ENCODE data around the gene OLFM4.

Gene OLFM4

GRCh38 chr13:53045189-53045588, 16.6 kb downstream of the OLFM4 start:
- Histone ChIP-seq H3K36me3 (ENCODE audit: control insufficient read depth, insufficient read depth, low read length) (no peaks in the 10 kb centered on the region), H3K27me3 (replicated peaks; ENCODE audit: control insufficient read depth, insufficient read depth, low read length) (no peaks in the 10 kb centered on the region), H3K4me3 (replicated peaks; ENCODE audit: low read depth, low read length) (no peak overlapping the region)
- no peak for TF ChIP-seq CTCF (IDR thresholded peaks at IDR 0.05; ENCODE audit: insufficient read depth, low read length, poor library complexity, severe bottlenecking)
- DNase-seq (ENCODE audit: extremely low read depth, insufficient read length) = no peak

- Histone ChIP-seq H3K36me3 (ENCODE audit: control insufficient read depth, insufficient read depth, low read length) (no peaks in the 10 kb centered on the region), H3K27me3 (replicated peaks; ENCODE audit: control insufficient read depth, insufficient read depth, low read length) (no peaks in the 10 kb centered on the region), H3K4me3 (replicated peaks; ENCODE audit: low read depth, low read length) (no peak overlapping the region)
- no peak for TF ChIP-seq CTCF (IDR thresholded peaks at IDR 0.05; ENCODE audit: insufficient read depth, low read length, poor library complexity, severe bottlenecking)
- DNase-seq (ENCODE audit: extremely low read depth, insufficient read length) = no peak
Measured at GRCh38 chr13:53048880-53049279, 20.3 kb downstream of the OLFM4 start.

GRCh38 chr13:53050151-53050550, 21.5 kb downstream of the OLFM4 start:
- Histone ChIP-seq H3K4me3 (replicated peaks; ENCODE audit: low read depth, low read length) (no peak overlapping the region), H3K27me3 (replicated peaks; ENCODE audit: control insufficient read depth, insufficient read depth, low read length) (no peaks in the 10 kb centered on the region), H3K36me3 (ENCODE audit: control insufficient read depth, insufficient read depth, low read length) (no peaks in the 10 kb centered on the region)
- no peak for DNase-seq (ENCODE audit: extremely low read depth, insufficient read length)
- TF ChIP-seq CTCF (IDR thresholded peaks at IDR 0.05; ENCODE audit: insufficient read depth, low read length, poor library complexity, severe bottlenecking) = no peak

DNA sequence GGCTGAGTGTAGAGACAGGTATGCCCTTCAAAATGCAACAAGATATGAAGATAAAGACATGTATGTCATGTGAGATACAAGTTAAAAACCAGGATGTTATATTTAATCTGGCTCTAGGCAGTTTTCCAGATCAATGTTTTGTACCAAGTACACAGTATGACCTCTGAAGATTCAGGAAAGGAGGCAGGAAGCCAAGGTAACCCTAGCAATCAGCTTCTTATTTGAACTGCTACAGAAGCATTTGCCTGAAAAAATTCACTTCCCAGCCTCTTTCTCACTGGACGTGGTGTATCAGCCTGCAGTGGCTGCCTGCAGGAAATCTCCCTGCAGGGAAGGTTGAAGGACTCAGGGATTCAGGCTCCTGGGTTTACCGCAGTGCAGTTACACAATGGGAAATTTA, 24.1 kb downstream of the OLFM4 start:
- no peak overlapping the region for H3K4me3 ChIP-seq (replicated peaks; ENCODE audit: low read depth, low read length)
- no peak for DNase-seq (ENCODE audit: extremely low read depth, insufficient read length)
- no peak for TF ChIP-seq CTCF (IDR thresholded peaks at IDR 0.05; ENCODE audit: insufficient read depth, low read length, poor library complexity, severe bottlenecking)
- H3K27me3 ChIP-seq (replicated peaks; ENCODE audit: control insufficient read depth, insufficient read depth, low read length) = no peaks in the 10 kb centered on the region
- H3K36me3 ChIP-seq (ENCODE audit: control insufficient read depth, insufficient read depth, low read length) = no peaks in the 10 kb centered on the region

DNA sequence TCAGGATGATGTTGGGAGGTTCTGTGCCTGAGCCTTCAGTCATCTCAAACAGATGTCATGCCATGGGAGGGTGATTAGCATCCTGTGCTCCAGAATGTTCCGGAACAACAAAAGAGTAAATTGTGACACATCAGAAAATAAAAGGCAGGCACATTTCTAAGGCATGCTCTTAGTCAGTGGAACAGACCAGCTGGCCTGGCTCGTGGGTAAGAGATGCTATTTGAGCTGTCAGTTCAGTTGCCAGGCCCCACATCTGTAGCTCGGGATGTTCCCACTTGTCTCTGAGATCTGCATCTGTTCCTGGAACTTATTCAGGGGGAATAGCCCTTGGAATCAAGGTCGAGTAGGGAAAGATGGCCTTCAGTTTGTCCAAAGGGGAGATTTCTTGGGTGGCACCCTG, 26.0 kb downstream of the OLFM4 start:
- H3K27me3 ChIP-seq (replicated peaks; ENCODE audit: control insufficient read depth, insufficient read depth, low read length) = no peaks in the 10 kb centered on the region
- no peak for TF ChIP-seq CTCF (IDR thresholded peaks at IDR 0.05; ENCODE audit: insufficient read depth, low read length, poor library complexity, severe bottlenecking)

GRCh38 chr13:53058065-53058679, 29.6 kb downstream of the OLFM4 start:
- Histone ChIP-seq H3K36me3 (ENCODE audit: control insufficient read depth, insufficient read depth, low read length) (no peaks in the 10 kb centered on the region), H3K27me3 (replicated peaks; ENCODE audit: control insufficient read depth, insufficient read depth, low read length) (no peaks in the 10 kb centered on the region; the same call in 1 of the 2 replicates), H3K4me3 (replicated peaks; ENCODE audit: low read depth, low read length) (no peak overlapping the region)
- no peak for DNase-seq (ENCODE audit: extremely low read depth, insufficient read length)
- no peak for TF ChIP-seq CTCF (IDR thresholded peaks at IDR 0.05; ENCODE audit: insufficient read depth, low read length, poor library complexity, severe bottlenecking)

More for the DNA sequence above, 26.0 kb downstream of the OLFM4 start:
- Histone ChIP-seq H3K4me3 (replicated peaks; ENCODE audit: low read depth, low read length) (no peak overlapping the region), H3K36me3 (ENCODE audit: control insufficient read depth, insufficient read depth, low read length) (no peaks in the 10 kb centered on the region)
- no peak for DNase-seq (ENCODE audit: extremely low read depth, insufficient read length)

Data from GM06990 (cell line).